SK-MEL-5 (cell line): ENCODE measurements around the gene DGCR8. TPM values are rescaled to one million over a fixed set of nuclear protein-coding genes. Genes with fewer than 3 reads are reported as not detected.

Experiments used
- DNase-seq: peaks from one replicate; pipeline ENCODE4 v3.0.0-alpha.2; 2016; ENCODE audit warnings: low read depth, low spot score
- in situ Hi-C: cut with HindIII; loops from 2 replicates; pipeline ENCODE4 v1.10.0; 2016; ENCODE audit warnings: low sequenced_read_pairs, high pct_unique_total_duplicates, low pct_unique_long_range_greater_than_20kb
- total RNA-seq: library from RNA; depleted of rRNA; stranded (reverse); fragments of >200 nt; shearing (Covaris generic); gene quantifications from 2 replicates; pipeline ENCODE4 v1.2.3, GENCODE V29; 2014

DGCR8 gene
- total RNA-seq, 1 experiment from 2014 or later = 12.4 TPM

- no peak for DNase-seq
- in situ Hi-C loops = no loop called here
Measured at GRCh38 chr22:20083891-20084546, 4.0 kb downstream of the DGCR8 start.

DNA sequence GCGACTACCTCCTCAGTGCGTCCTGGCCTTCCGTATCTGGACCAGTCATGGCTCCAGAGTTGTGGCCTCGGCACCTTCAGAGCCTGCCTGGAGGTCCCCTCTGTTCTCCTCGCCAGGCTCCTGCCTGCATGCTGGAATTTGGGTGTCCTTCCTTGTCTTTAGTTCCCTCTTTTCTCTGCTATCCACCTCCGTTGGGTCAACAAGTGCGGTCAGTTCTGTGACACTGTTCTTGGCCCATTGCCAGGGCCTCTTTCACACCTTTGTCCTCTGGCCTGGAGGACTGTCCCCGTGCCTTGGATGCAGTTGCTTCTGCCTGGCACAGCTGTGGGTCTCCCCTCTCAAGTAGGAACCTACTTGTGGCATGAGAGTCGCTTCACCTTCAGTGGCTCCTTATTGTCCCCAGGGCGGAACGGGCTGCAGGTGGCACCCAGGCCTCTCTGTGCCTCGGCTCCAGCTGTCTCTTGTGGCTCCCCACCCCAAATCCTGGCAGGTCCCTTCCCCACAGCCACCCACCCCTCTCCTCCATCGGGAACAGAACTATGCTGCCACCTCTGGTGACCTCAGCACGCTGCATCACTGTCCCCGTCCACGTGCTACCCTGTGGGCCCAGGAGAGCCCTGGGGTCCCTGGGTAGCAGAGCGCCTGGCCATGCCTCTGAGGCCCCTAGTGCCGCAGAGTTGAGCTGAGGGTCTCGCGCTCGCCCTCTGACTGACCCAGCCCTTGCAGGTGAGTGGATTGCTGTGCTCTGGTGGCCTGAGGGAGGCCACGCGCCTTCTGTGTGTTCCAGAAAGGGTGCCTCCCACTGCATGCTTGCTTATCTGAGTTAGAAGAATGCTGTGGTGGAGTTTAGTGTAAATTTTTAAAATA lies 4.7 kb downstream of the DGCR8 start:
- in situ Hi-C loops = no loop called here
- peak; percentile 41 for DNase-seq

DNA sequence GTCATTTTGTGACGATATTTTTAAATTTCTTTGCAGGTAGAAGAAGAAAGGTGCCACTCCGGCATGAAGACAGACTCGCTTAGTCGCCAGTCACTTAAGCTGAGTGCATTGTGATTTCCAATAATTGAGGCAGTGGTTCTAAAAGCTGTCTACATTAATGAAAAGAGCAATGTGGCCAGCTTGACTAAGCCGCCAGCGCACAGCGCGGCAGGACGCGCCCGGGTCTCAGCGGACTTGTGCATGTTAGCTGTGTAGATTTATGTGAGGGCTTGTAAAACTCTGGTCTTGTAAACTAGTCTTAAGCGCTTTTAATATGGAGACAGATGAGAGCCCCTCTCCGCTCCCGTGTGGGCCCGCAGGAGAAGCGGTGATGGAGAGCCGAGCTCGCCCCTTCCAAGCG lies 5.6 kb downstream of the DGCR8 start:
- in situ Hi-C loops = no loop called here

DNA sequence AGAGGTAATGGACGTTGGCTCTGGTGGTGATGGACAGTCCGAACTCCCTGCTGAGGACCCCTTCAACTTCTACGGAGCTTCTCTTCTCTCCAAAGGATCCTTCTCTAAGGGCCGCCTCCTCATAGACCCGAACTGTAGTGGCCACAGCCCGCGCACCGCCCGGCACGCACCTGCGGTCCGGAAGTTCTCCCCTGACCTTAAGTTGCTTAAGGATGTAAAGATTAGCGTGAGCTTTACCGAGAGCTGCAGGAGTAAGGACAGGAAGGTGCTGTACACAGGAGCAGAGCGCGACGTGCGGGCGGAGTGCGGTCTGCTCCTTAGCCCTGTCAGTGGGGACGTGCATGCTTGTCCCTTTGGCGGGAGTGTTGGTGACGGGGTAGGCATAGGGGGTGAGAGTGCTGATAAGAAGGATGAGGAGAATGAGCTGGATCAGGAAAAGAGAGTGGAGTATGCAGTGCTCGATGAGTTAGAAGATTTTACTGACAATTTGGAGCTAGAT lies 6.1 kb downstream of the DGCR8 start:
- no peak for DNase-seq
- in situ Hi-C loops = no loop called here

More for the DNA sequence above, 5.6 kb downstream of the DGCR8 start:
- no peak for DNase-seq

DNA sequence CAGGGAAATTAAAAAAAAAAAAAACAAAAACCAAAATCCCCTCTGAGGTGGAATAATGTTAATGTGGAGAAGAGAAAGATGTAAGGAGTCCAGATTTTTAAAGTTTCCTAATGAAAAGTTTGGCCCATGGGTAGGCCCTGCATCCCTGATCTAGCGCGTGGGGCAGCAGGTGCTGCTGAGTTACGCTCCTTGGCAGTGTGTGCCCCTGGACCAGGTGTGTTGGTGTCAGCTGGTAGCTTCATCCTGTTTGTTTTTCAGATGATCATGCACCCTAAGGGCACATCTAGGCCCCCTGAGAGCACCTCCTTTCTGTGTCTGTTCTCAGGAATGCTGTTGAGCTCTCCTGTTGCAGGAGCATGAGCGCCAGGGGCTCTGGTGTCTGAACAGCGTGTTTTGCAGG lies 6.7 kb downstream of the DGCR8 start:
- DNase-seq = no peak
- in situ Hi-C loops = no loop called here

- in situ Hi-C loops = no loop called here
- no peak for DNase-seq
Measured at GRCh38 chr22:20087319-20088262, 7.5 kb downstream of the DGCR8 start.

DNA sequence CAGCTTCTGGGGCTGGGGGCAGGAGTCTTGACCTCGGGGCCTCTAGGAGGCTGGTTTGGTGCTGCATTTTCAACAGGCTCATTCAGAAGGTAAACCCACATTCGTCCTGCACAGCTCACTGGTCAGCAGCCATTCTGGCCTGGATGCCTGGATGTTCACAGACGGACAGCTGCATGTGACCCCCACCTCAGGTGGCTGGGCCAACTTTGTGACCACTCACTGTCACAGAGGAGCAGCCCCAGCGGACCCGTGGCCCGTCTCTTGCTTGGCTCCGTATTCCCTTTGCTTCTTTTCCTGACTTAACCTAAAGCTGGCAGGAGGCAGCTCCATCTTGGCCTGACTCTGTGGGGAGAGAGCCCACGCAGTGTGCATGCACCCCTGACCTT lies 8.2 kb downstream of the DGCR8 start:
- in situ Hi-C loops = no loop called here

GRCh38 chr22:20089226-20089976 lies 9.4 kb downstream of the DGCR8 start:
- in situ Hi-C loops = no loop called here
- no peak for DNase-seq

More for the DNA sequence above, 8.2 kb downstream of the DGCR8 start:
- DNase-seq = no peak

GRCh38 chr22:20089977-20090729 lies 10.1 kb downstream of the DGCR8 start:
- in situ Hi-C loops = no loop called here

GRCh38 chr22:20090730-20091240 lies 10.7 kb downstream of the DGCR8 start:
- DNase-seq = no peak
- in situ Hi-C loops = no loop called here

More at GRCh38 chr22:20089977-20090729, 10.1 kb downstream of the DGCR8 start:
- no peak for DNase-seq

- no peak for DNase-seq
- in situ Hi-C loops = no loop called here
Measured at GRCh38 chr22:20091690-20092476, 11.8 kb downstream of the DGCR8 start.

DNA sequence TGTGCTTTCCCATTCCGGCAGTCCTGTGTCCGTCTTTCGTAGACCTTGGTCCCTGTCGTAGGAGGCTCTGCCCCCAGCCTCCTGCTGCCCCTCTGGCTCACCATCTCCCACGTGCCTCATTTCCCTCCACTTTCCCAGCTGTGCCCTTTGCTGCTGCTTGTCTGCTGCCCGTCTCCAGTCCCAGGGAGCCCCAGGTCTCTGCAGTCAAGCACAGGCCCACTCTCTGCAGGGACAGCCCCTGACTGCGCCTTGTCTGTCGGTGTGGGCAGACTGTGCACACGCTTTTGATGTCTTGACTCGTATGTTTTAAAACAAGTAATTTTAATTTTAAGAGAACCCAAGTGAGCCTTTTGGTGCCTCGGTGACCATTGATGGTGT lies 12.4 kb downstream of the DGCR8 start:
- in situ Hi-C loops = no loop called here
- DNase-seq = no peak

DNA sequence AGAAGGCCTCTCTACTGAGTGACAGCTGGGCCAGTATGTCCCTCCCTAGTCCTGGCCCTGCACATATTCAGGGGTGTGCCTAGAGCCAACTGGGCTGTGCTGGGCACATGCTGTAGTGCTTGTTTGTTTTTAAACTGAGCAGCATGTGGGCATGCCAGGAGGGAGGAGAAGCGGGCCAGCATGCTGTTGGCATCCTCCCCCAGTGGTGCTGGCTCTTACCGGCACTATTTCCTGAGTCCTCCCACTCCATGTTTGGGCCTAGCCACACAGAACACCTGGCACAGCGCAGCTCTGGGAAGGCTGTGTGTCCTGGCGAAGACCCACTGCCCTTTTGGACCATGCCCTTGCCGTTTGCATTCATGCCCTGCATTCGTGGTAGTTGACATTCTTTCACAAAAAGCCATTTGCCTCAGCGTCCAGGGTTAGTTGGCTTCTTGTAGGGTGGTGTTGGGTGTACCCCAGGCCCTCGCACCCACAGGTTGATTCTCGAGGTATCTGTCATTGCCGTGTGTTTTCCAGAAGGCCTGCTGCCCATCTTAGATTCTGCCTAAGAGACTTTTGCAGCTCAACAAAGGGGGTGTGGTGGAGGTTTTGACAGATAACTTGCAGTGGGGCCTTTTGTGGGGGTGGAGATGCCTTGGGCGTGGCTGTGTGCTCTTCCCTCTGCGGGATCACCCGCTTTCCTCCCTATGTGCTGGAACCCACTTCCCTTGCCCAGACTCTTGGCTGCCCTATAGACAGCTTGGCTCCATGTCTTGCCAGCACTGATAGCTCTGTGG lies 13.6 kb downstream of the DGCR8 start:
- in situ Hi-C loops = no loop called here
- DNase-seq = no peak

DNA sequence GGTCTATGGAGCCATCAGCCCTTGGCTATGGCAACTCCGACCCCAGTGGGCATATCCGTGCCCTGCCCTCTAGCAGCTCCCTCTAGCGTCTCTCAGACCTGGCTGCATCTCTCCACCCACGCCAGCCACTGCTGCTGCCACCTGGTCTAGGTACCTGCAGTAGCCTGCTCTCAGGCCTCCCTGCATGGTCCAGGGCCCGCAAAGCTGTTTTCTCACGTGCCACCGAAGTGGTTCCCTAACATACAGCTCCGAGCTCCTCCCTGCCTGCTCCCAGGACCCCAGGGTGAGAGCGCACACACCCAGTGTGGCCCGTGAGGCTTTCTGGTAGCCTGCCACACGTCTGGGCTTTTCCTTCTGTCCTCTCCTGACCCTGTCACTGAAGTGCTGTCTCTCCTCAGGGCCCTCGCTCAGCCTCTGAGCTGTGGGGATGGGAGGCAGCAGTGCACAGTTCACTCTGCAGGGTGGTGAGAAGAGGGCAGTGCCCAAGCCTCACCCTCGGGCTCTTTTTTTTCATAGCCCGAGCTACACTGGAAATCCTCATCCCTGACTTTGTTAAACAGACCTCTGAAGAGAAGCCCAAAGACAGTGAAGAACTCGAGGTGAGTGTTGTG lies 14.3 kb downstream of the DGCR8 start:
- no peak for DNase-seq
- in situ Hi-C loops = no loop called here

GRCh38 chr22:20095521-20095920 lies 15.5 kb downstream of the DGCR8 start:
- in situ Hi-C loops = no loop called here
- no peak for DNase-seq
